CD14-positive monocyte (primary cell): ENCODE data around the gene LRRC30. TPM values are rescaled to one million over a fixed set of nuclear protein-coding genes. Genes with fewer than 3 reads are reported as not detected.

Experiments used
- DNase-seq, 3 donors: peaks; one replicate each; pipeline ENCODE4 v3.0.0-alpha.2; 2011 to 2022
- H2AFZ ChIP-seq: 2 replicates; pipeline ENCODE4 v1.6.0; 2012; ENCODE audit warnings: mild to moderate bottlenecking, low read depth, low read length, inconsistent platforms; ENCODE audit not compliant: insufficient read depth, poor library complexity, severe bottlenecking
- H3K27ac ChIP-seq, 2 donors: 1 replicate in 1 of 2; 2 replicates in 1 of 2; pipeline ENCODE4 v1.5.1; 2012 to 2013; ENCODE audit warnings: low read length in 2 of 2, control low read depth in 1 of 2, inconsistent platforms in 1 of 2, low read depth in 1 of 2, mild to moderate bottlenecking in 1 of 2
- H3K27me3 ChIP-seq, 2 donors: one replicate each; pipeline versions ENCODE4 v1.6.0 to v1.6.1; 2011 to 2013; ENCODE audit warnings: low read length in 2 of 2; ENCODE audit not compliant: control insufficient read depth in 2 of 2, insufficient read depth in 2 of 2
- H3K36me3 ChIP-seq, 2 donors: replicated peaks in 1 of 2; 1 replicate in 1 of 2; 2 replicates in 1 of 2; pipeline versions ENCODE4 v1.5.1 to v1.6.1; 2012 to 2013; ENCODE audit warnings: low read length in 2 of 2, control low read depth in 1 of 2, inconsistent platforms in 1 of 2, mild to moderate bottlenecking in 1 of 2; ENCODE audit not compliant: insufficient read depth in 2 of 2, control insufficient read depth in 1 of 2
- H3K4me1 ChIP-seq, 2 donors: 1 replicate in 1 of 2; 2 replicates in 1 of 2; pipeline versions ENCODE4 v1.5.1 to v1.6.1; 2012 to 2013; ENCODE audit warnings: low read length in 2 of 2, control low read depth in 1 of 2, inconsistent platforms in 1 of 2, mild to moderate bottlenecking in 1 of 2, moderate library complexity in 1 of 2; ENCODE audit not compliant: insufficient read depth in 2 of 2, control insufficient read depth in 1 of 2
- H3K4me2 ChIP-seq: replicated peaks from 2 replicates; pipeline ENCODE3; 2012; ENCODE audit warnings: low read length, moderate library complexity, mild to moderate bottlenecking; ENCODE audit not compliant: poor library complexity, severe bottlenecking; ENCODE audit errors: extremely low read depth
- H3K4me3 ChIP-seq, 3 experiments: fragments of 200-600 bp in 1 of 3; sonication (generic) in 1 of 3; replicated peaks in 1 of 3; 1 replicate in 2 of 3; 2 replicates in 1 of 3; pipeline ENCODE4 v1.5.1; 2011 to 2013; ENCODE audit warnings: low read length in 3 of 3, mild to moderate bottlenecking in 3 of 3, control low read depth in 2 of 3, low read depth in 2 of 3, inconsistent platforms in 1 of 3, moderate library complexity in 1 of 3
- H3K79me2 ChIP-seq: 2 replicates; pipeline ENCODE4 v1.6.0; 2012; ENCODE audit warnings: mild to moderate bottlenecking, control low read depth, inconsistent platforms, low read length, moderate library complexity; ENCODE audit not compliant: insufficient read depth
- H3K9ac ChIP-seq: 2 replicates; pipeline ENCODE4 v1.6.0; 2017; ENCODE audit warnings: low read length, mild to moderate bottlenecking; ENCODE audit not compliant: insufficient read depth, poor library complexity, severe bottlenecking
- H3K9me3 ChIP-seq, 2 donors: replicated peaks in 1 of 2; 1 replicate in 1 of 2; 2 replicates in 1 of 2; pipeline versions ENCODE4 v1.5.1 to v1.6.1; 2012 to 2013; ENCODE audit warnings: low read length in 2 of 2, control low read depth in 1 of 2; ENCODE audit not compliant: control insufficient read depth in 1 of 2, insufficient read depth in 1 of 2
- H4K20me1 ChIP-seq: 2 replicates; pipeline ENCODE4 v1.6.0; 2012; ENCODE audit warnings: mild to moderate bottlenecking, low read length, control low read depth, moderate library complexity; ENCODE audit not compliant: insufficient read depth
- H3K27ac Mint-ChIP-seq, 7 donors: one replicate each; pipeline ENCODE4 v1.8.0; 2020; ENCODE audit warnings: mild to moderate bottlenecking in 7 of 7, mixed read lengths in 7 of 7, moderate library complexity in 6 of 7, inconsistent platforms in 2 of 7
- H3K27me3 Mint-ChIP-seq, 3 donors: one replicate each; pipeline ENCODE4 v1.8.0; 2021 to 2022; ENCODE audit warnings: low read depth in 3 of 3, mild to moderate bottlenecking in 3 of 3, mixed read lengths in 3 of 3, moderate library complexity in 3 of 3, inconsistent platforms in 1 of 3
- H3K36me3 Mint-ChIP-seq, 2 donors: one replicate each; pipeline ENCODE4 v1.8.0; 2020; ENCODE audit warnings: mixed read lengths in 2 of 2, inconsistent platforms in 1 of 2, mild to moderate bottlenecking in 1 of 2
- H3K4me1 Mint-ChIP-seq: one replicate; pipeline ENCODE4 v1.8.0; 2020; ENCODE audit warnings: mild to moderate bottlenecking, mixed read lengths
- H3K4me3 Mint-ChIP-seq, 2 donors: one replicate each; pipeline ENCODE4 v1.8.0; 2020; ENCODE audit warnings: mild to moderate bottlenecking in 2 of 2, mixed read lengths in 2 of 2, moderate library complexity in 1 of 2
- H3K9me3 Mint-ChIP-seq, 7 donors: one replicate each; pipeline ENCODE4 v1.8.0; 2020 to 2022; ENCODE audit warnings: mixed read lengths in 7 of 7, mild to moderate bottlenecking in 6 of 7, moderate library complexity in 6 of 7, inconsistent platforms in 2 of 7
- WGBS: methylation state at CpG from one replicate; pipeline ENCODE4 v1.1.5; 2013; ENCODE audit warnings: missing lambda C conversion rate; ENCODE audit not compliant: insufficient coverage; 5-methylcytosine and 5-hydroxymethylcytosine counted together
- intact Hi-C, 2 donors: fragments of 100-400 bp; cut with micrococcal nuclease; formaldehyde crosslinking; loops; one replicate each; pipeline versions ENCODE4 v1.15.0 to v1.15.1; 2023
- polyA plus RNA-seq, 3 donors: library from polyadenylated mRNA; depleted of rRNA in 1 of 3; unstranded in 2 of 3; stranded (reverse) in 1 of 3; fragments of 300-500 nt in 2 of 3; fragments of >200 nt in 1 of 3; fragmentation: Illumina TruSeq in 2 of 3; gene quantifications; 1 replicate in 2 of 3; 2 replicates in 1 of 3; pipeline ENCODE4 v1.2.3, GENCODE V29; 2012 to 2021
- TF ChIP-seq, protein P1 (sequence below): fragments of 200-600 bp; IDR thresholded peaks from one replicate; pipeline ENCODE4 v1.8.0; 2022; ENCODE audit warnings: antibody characterized with exemption, mild to moderate bottlenecking

Gene LRRC30
- polyA plus RNA-seq, 3 donors, result not detected

DNA sequence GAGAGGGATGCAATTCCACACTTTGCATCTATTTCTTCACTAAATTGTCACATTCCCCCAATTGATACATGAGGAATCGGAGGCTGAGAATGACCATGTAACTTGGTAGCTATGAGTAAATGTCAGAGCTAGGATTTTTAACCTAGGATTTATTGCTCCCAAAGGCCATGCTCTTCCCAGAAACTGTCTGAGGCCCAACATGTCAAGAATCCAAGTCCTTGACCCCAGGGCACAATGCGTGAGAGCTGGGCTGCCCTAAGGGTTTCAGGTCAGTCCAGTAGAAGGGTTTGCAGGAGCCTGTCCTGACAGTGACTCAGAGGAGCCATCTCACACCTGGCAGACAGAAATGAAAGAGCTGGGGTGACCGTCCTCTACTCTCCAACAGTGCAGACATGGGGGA lies 30.3 kb downstream of the LRRC30 start:
- Histone ChIP-seq H3K4me3 (no peak overlapping the region), H3K9ac (no peak overlapping the region), H3K27me3 (no peaks in the 10 kb centered on the region), H4K20me1 (no peaks in the 10 kb centered on the region), H3K4me2 (no peak overlapping the region), H2AFZ (no peak overlapping the region), H3K4me1 (no peaks in the 10 kb centered on the region), H3K9me3 (no peaks in the 10 kb centered on the region), H3K27ac (no peak overlapping the region), H3K36me3 (no peaks in the 10 kb centered on the region), H3K79me2 (no peaks in the 10 kb centered on the region)
- no peak overlapping the region for H3K4me3 Mint-ChIP-seq
- no peaks in the 10 kb centered on the region for H3K36me3 Mint-ChIP-seq
- WGBS, result 96% methylated on average over 2 of the region's 3 CpGs
- TF ChIP-seq, protein P1, sequence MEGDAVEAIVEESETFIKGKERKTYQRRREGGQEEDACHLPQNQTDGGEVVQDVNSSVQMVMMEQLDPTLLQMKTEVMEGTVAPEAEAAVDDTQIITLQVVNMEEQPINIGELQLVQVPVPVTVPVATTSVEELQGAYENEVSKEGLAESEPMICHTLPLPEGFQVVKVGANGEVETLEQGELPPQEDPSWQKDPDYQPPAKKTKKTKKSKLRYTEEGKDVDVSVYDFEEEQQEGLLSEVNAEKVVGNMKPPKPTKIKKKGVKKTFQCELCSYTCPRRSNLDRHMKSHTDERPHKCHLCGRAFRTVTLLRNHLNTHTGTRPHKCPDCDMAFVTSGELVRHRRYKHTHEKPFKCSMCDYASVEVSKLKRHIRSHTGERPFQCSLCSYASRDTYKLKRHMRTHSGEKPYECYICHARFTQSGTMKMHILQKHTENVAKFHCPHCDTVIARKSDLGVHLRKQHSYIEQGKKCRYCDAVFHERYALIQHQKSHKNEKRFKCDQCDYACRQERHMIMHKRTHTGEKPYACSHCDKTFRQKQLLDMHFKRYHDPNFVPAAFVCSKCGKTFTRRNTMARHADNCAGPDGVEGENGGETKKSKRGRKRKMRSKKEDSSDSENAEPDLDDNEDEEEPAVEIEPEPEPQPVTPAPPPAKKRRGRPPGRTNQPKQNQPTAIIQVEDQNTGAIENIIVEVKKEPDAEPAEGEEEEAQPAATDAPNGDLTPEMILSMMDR, result no peak
- intact Hi-C loops, result no loop called here
- H3K9me3 Mint-ChIP-seq, result peaks cover 0 to 2% (median 0%) of the 10 kb centered on the region in 7 donors
- H3K27me3 Mint-ChIP-seq, result peaks cover 3 to 9% (median 9%) of the 10 kb centered on the region in 3 donors
- DNase-seq, result no peak
- no peaks in the 10 kb centered on the region for H3K4me1 Mint-ChIP-seq
- no peak overlapping the region for H3K27ac Mint-ChIP-seq

DNA sequence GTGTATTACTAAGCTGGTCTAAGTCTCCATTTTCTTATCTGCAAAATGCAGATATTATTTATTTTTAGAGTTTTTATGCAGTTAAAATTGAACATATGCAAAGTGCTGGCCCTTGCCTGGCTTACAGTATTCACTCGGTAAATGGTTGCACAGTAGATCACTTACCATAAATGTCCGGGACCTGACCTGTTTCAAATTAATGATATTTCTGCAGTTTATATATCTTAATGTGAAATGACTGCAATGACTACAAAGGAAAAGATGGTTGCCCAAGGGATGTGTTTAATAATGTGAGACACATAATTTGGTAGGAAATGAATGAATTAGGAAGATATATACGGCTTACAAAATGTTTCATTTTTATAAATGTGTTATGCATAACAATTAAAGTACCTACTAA lies 37.1 kb downstream of the LRRC30 start:
- Mint-ChIP-seq H3K4me3 (no peak overlapping the region), H3K4me1 (peaks cover 9% of the 10 kb centered on the region), H3K27ac (no peak overlapping the region), H3K9me3 (peaks cover 0 to 2% (median 0%) of the 10 kb centered on the region in 7 donors), H3K36me3 (no peaks in the 10 kb centered on the region), H3K27me3 (peaks cover 0 to 7% (median 5%) of the 10 kb centered on the region in 3 donors)
- intact Hi-C loops, result no loop called here
- no peak overlapping the region for H3K27ac ChIP-seq
- H3K9me3 ChIP-seq, result no peaks in the 10 kb centered on the region
- WGBS, result no CpG with 5 or more reads among the region's 3 CpGs
- H3K4me3 ChIP-seq, result no peak overlapping the region
- no peaks in the 10 kb centered on the region for H4K20me1 ChIP-seq
- TF ChIP-seq, protein P1, result no peak
- H3K4me2 ChIP-seq, result no peak overlapping the region
- H3K36me3 ChIP-seq, result no peaks in the 10 kb centered on the region
- H3K79me2 ChIP-seq, result no peaks in the 10 kb centered on the region
- H2AFZ ChIP-seq, result no peak overlapping the region
- H3K4me1 ChIP-seq, result peaks cover 9 to 10% of the 10 kb centered on the region in 2 donors
- H3K9ac ChIP-seq, result no peak overlapping the region
- no peaks in the 10 kb centered on the region for H3K27me3 ChIP-seq
- DNase-seq, result no peak
